H1 (cell line): ENCODE measurements around the gene LRRC41. TPM values are rescaled to one million over a fixed set of nuclear protein-coding genes. Genes with fewer than 3 reads are reported as not detected.
"Not testable (repeated sequence)": the region's sequence is repeated elsewhere in the genome, so short reads cannot be mapped to it uniquely, and the experiment has no call there.

Source experiments
- CTCF ChIA-PET: fragments of 300-600 bp; sonication (Branson Sonifier 250); formaldehyde crosslinking; loops from one replicate; lab custom pipeline; 2021; ENCODE audit not compliant: partially characterized antibody; lab: Charles Lee
- POLR2A ChIA-PET: fragments of 300-600 bp; sonication (Branson Sonifier 250); formaldehyde crosslinking; loops from one replicate; lab custom pipeline; 2021; ENCODE audit warnings: inconsistent platforms; ENCODE audit not compliant: partially characterized antibody; lab: Charles Lee
- DNase-seq, 2 experiments: peaks; one replicate each; pipeline versions ENCODE4 v3.0.0 to v3.0.0-alpha.2; 2010 to 2022; ENCODE audit warnings: low spot score in 2 of 2, low read depth in 1 of 2, mixed read lengths in 1 of 2
- FAIRE-seq: peaks from 2 replicates; lab custom pipeline; 2011; peaks lifted over from hg19 to GRCh38; lab: Jason Lieb, UNC
- H2AFZ ChIP-seq: 2 replicates; pipeline ENCODE4 v1.8.1; 2012; ENCODE audit warnings: low read length, inconsistent platforms
- H2AK5ac ChIP-seq: 2 replicates; pipeline ENCODE4 v1.6.1; 2013; ENCODE audit warnings: low read depth, low read length
- H2BK120ac ChIP-seq: replicated peaks from 2 replicates; pipeline ENCODE3; 2013; ENCODE audit warnings: low read depth, low read length, inconsistent platforms
- H2BK12ac ChIP-seq: 2 replicates; pipeline ENCODE4 v1.6.1; 2013; ENCODE audit warnings: low read depth, low read length
- H2BK15ac ChIP-seq: 2 replicates; pipeline ENCODE4 v1.6.1; 2013; ENCODE audit warnings: low read length
- H2BK20ac ChIP-seq: 2 replicates; pipeline ENCODE4 v1.6.1; 2013; ENCODE audit warnings: low read length
- H2BK5ac ChIP-seq: 2 replicates; pipeline ENCODE4 v1.6.1; 2013; ENCODE audit warnings: low read depth, low read length
- H3K14ac ChIP-seq: 2 replicates; pipeline ENCODE4 v1.6.1; 2013; ENCODE audit warnings: inconsistent platforms; ENCODE audit not compliant: insufficient read length
- H3K18ac ChIP-seq: 2 replicates; pipeline ENCODE4 v1.6.1; 2013; ENCODE audit warnings: low read length; ENCODE audit errors: extremely low read depth
- H3K23ac ChIP-seq: 2 replicates; pipeline ENCODE4 v1.6.1; 2013; ENCODE audit warnings: inconsistent platforms; ENCODE audit not compliant: insufficient read length
- H3K23me2 ChIP-seq: 2 replicates; pipeline ENCODE4 v1.6.1; 2013; ENCODE audit warnings: low read depth, low read length
- H3K27ac ChIP-seq: 2 replicates; pipeline ENCODE4 v1.6.1; 2011; ENCODE audit warnings: low read depth, low read length, inconsistent platforms
- H3K27me3 ChIP-seq, 4 experiments: replicated peaks in 1 of 4; 1 replicate in 1 of 4; 2 replicates in 3 of 4; pipeline versions ENCODE4 v1.6.1 to v1.8.1; 2011 to 2013; ENCODE audit warnings: low read length in 3 of 4, mild to moderate bottlenecking in 3 of 4, inconsistent platforms in 2 of 4, mixed read lengths in 2 of 4, moderate library complexity in 1 of 4; ENCODE audit not compliant: control insufficient read depth in 3 of 4, insufficient read depth in 3 of 4; ENCODE audit errors: extremely low read depth in 1 of 4
- H3K36me3 ChIP-seq, 4 experiments: 2 replicates each; pipeline versions ENCODE4 v1.6.1 to v1.8.1; 2011 to 2013; ENCODE audit warnings: mild to moderate bottlenecking in 4 of 4, low read length in 3 of 4, moderate library complexity in 2 of 4, control low read depth in 1 of 4, inconsistent platforms in 1 of 4; ENCODE audit not compliant: insufficient read depth in 4 of 4, control insufficient read depth in 2 of 4
- H3K4ac ChIP-seq: replicated peaks from 2 replicates; pipeline ENCODE3; 2013; ENCODE audit warnings: low read length, low read depth, mixed read lengths, inconsistent platforms; ENCODE audit not compliant: insufficient read length
- H3K4me1 ChIP-seq, 4 experiments: replicated peaks in 1 of 4; 1 replicate in 1 of 4; 2 replicates in 3 of 4; pipeline versions ENCODE4 v1.6.1 to v1.8.1; 2011 to 2013; ENCODE audit warnings: low read length in 3 of 4, inconsistent platforms in 2 of 4, mixed read lengths in 1 of 4; ENCODE audit not compliant: insufficient read depth in 4 of 4, control insufficient read depth in 3 of 4
- H3K4me2 ChIP-seq, 2 experiments: 2 replicates each; pipeline versions ENCODE4 v1.6.1 to v1.8.1; 2011 to 2013; ENCODE audit warnings: low read depth in 2 of 2, low read length in 2 of 2, control low read depth in 1 of 2, inconsistent platforms in 1 of 2, mild to moderate bottlenecking in 1 of 2; ENCODE audit not compliant: insufficient read depth in 1 of 2
- H3K4me3 ChIP-seq, 4 experiments: fragments of 200-600, 300-600 bp in 1 of 4; sonication (generic), shearing (Covaris generic), sonication (Bioruptor Twin) in 1 of 4; 2 replicates each; pipeline versions ENCODE4 v1.5.1 to v1.8.1; 2011 to 2016; ENCODE audit warnings: low read length in 4 of 4, low read depth in 3 of 4, control low read depth in 2 of 4, inconsistent platforms in 2 of 4, mild to moderate bottlenecking in 2 of 4, mixed read lengths in 1 of 4, moderate library complexity in 1 of 4; ENCODE audit not compliant: insufficient read depth in 2 of 4; ENCODE audit errors: extremely low read depth in 1 of 4
- H3K56ac ChIP-seq: replicated peaks from 2 replicates; pipeline ENCODE3; 2013; ENCODE audit warnings: low read depth, mild to moderate bottlenecking, mixed read lengths, low read length, inconsistent platforms; ENCODE audit not compliant: insufficient read length
- H3K79me1 ChIP-seq: 2 replicates; pipeline ENCODE4 v1.6.1; 2013; ENCODE audit warnings: low read depth, low read length, control low read depth
- H3K79me2 ChIP-seq, 2 experiments: 2 replicates each; pipeline versions ENCODE4 v1.6.1 to v1.8.1; 2012 to 2013; ENCODE audit warnings: low read length in 2 of 2, mild to moderate bottlenecking in 2 of 2, inconsistent platforms in 1 of 2; ENCODE audit not compliant: insufficient read depth in 2 of 2, control insufficient read depth in 1 of 2
- H3K9ac ChIP-seq, 4 experiments: replicated peaks in 1 of 4; 1 replicate in 1 of 4; 2 replicates in 3 of 4; pipeline versions ENCODE4 v1.6.1 to v1.8.1; 2011 to 2013; ENCODE audit warnings: low read depth in 3 of 4, low read length in 3 of 4, control low read depth in 2 of 4, mild to moderate bottlenecking in 2 of 4, moderate library complexity in 2 of 4, inconsistent platforms in 1 of 4; ENCODE audit errors: extremely low read depth in 1 of 4
- H3K9me3 ChIP-seq, 2 experiments: 2 replicates each; pipeline versions ENCODE4 v1.6.1 to v1.8.1; 2012 to 2013; ENCODE audit warnings: mild to moderate bottlenecking in 2 of 2, moderate library complexity in 2 of 2, control low read depth in 1 of 2, inconsistent platforms in 1 of 2, low read depth in 1 of 2, low read length in 1 of 2, mixed read lengths in 1 of 2; ENCODE audit not compliant: insufficient read depth in 2 of 2
- H4K20me1 ChIP-seq, 2 experiments: replicated peaks in 1 of 2; 2 replicates each; pipeline versions ENCODE3 to v1.8.1; 2011 to 2013; ENCODE audit warnings: inconsistent platforms in 2 of 2, low read length in 2 of 2, mild to moderate bottlenecking in 1 of 2; ENCODE audit not compliant: insufficient read depth in 2 of 2, control insufficient read depth in 1 of 2
- H4K5ac ChIP-seq: 2 replicates; pipeline ENCODE4 v1.6.1; 2013; ENCODE audit warnings: low read length, low read depth, mixed read lengths, inconsistent platforms; ENCODE audit not compliant: insufficient read length
- H4K8ac ChIP-seq: 2 replicates; pipeline ENCODE4 v1.8.0; 2013; ENCODE audit warnings: mild to moderate bottlenecking, moderate library complexity, low read length, inconsistent platforms; ENCODE audit not compliant: insufficient read depth; ENCODE audit errors: extremely low read depth
- H4K91ac ChIP-seq: replicated peaks from 2 replicates; pipeline ENCODE3; 2013; ENCODE audit warnings: low read length, mixed read lengths, inconsistent platforms; ENCODE audit not compliant: insufficient read length
- WGBS, 2 experiments: shearing (Covaris generic) in 1 of 2; methylation state at CpG; one replicate each; pipeline versions ENCODE4 v1.1.6 to v1.1.7; 2013 to 2015; ENCODE audit warnings: low lambda C conversion rate in 2 of 2, mixed read lengths in 2 of 2, inconsistent platforms in 1 of 2, low coverage in 1 of 2, missing lambda C conversion rate in 1 of 2; ENCODE audit not compliant: insufficient replicate concordance in 2 of 2, insufficient coverage in 1 of 2, insufficient read length in 1 of 2; ENCODE audit errors: extremely low coverage in 1 of 2, missing lambda C conversion rate in 1 of 2; 5-methylcytosine and 5-hydroxymethylcytosine counted together
- polyA plus RNA-seq, 7 experiments: library from polyadenylated mRNA; depleted of rRNA in 3 of 7; stranded (reverse) in 5 of 7; unstranded in 2 of 7; fragments of >200 nt in 5 of 7; fragments of 200-250 nt in 2 of 7; gene quantifications; 1 replicate in 5 of 7; 2 replicates in 1 of 7; 4 replicates in 1 of 7; pipeline versions ENCODE4 v1.2.1 to v1.2.3, GENCODE V29; 2011 to 2013; ENCODE audit warnings: missing spikeins in 2 of 7, mixed read lengths in 2 of 7
- total RNA-seq: library from RNA; stranded (reverse); fragmentation: NEBNext Ultra II Directional; extraction: Animal tissue kit (Norgen Biotek cat#: 25700); gene quantifications from 2 replicates; pipeline ENCODE4 v1.2.1, GENCODE V29; 2021

The LRRC41 gene
- total and polyA plus RNA-seq, 2 of the 8 experiments (the other 6 are each of a cell fraction or from before 2014, with no cell fraction given) = 36.8 to 51.2 TPM

GRCh38 chr1:46328182-46328581, 24.8 kb upstream of the LRRC41 start:
- not testable (repeated sequence) for DNase-seq, H2BK12ac ChIP-seq, H3K23ac ChIP-seq, H2AFZ ChIP-seq, H2BK15ac ChIP-seq, H3K79me2 ChIP-seq, H4K8ac ChIP-seq, H3K18ac ChIP-seq, H3K27ac ChIP-seq, H2AK5ac ChIP-seq, H3K4me2 ChIP-seq, H3K4me3 ChIP-seq, H2BK120ac ChIP-seq, H3K36me3 ChIP-seq, H2BK5ac ChIP-seq, H3K14ac ChIP-seq, H3K4ac ChIP-seq, H3K9ac ChIP-seq, FAIRE-seq, H3K56ac ChIP-seq, H4K5ac ChIP-seq, H4K20me1 ChIP-seq, H3K9me3 ChIP-seq, H4K91ac ChIP-seq, H2BK20ac ChIP-seq, H3K23me2 ChIP-seq, H3K79me1 ChIP-seq, H3K4me1 ChIP-seq, H3K27me3 ChIP-seq
- POLR2A ChIA-PET = interaction anchor here (1.0 to 3.0 kb wide), 6 partner anchors 10 to 51 kb away, joined by 4 to 34 read pairs (median 8); partner anchors contain the start of genes LRRC41 and UQCRH
- 96% methylated on average over 7 of the region's 7 CpGs; no CpG with 5 or more reads in 1 of the 2 experiments for WGBS, 2 experiments
- CTCF ChIA-PET = interaction anchor here (0.9 to 3.1 kb wide), 6 partner anchors 12 to 71 kb away, joined by 3 to 10 read pairs (median 6); no protein-coding TSS in a partner anchor
